DND-41 (cell line): ENCODE results near the gene CCSER2.

ENCODE experiments used
- EZH2 ChIP-seq: IDR thresholded peaks from 3 replicates; pipeline ENCODE4 v1.6.1; 2012; ENCODE audit warnings: borderline replicate concordance, low read depth, mild to moderate bottlenecking, moderate library complexity, low read length, inconsistent platforms; ENCODE audit not compliant: severe bottlenecking
- TF ChIP-seq, protein P1 (sequence below): IDR thresholded peaks from 2 replicates; pipeline ENCODE4 v1.5.1; 2012; ENCODE audit warnings: borderline replicate concordance, low read length, moderate library complexity, mild to moderate bottlenecking; ENCODE audit not compliant: poor library complexity, severe bottlenecking; ENCODE audit errors: extremely low read depth

DNA sequence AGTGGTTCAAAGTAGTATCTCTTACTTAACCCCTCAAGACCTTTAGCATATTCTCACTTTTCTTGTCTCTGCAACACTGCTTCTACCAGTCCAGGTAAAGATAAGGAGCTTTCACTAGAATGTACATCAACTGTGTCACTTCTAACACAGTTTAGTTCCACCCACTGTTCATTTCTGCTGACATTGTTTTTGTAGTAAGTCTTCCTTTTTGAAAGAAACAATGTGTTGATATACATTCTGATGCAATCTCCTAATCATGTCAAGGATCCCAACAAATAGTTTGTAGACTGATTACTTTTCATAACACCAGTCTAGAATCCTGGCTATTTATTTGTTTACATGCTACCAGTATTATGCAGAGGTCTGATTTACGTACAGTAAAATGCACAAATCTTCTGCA, 47.5 kb downstream of the CCSER2 start:
- TF ChIP-seq, protein P1, sequence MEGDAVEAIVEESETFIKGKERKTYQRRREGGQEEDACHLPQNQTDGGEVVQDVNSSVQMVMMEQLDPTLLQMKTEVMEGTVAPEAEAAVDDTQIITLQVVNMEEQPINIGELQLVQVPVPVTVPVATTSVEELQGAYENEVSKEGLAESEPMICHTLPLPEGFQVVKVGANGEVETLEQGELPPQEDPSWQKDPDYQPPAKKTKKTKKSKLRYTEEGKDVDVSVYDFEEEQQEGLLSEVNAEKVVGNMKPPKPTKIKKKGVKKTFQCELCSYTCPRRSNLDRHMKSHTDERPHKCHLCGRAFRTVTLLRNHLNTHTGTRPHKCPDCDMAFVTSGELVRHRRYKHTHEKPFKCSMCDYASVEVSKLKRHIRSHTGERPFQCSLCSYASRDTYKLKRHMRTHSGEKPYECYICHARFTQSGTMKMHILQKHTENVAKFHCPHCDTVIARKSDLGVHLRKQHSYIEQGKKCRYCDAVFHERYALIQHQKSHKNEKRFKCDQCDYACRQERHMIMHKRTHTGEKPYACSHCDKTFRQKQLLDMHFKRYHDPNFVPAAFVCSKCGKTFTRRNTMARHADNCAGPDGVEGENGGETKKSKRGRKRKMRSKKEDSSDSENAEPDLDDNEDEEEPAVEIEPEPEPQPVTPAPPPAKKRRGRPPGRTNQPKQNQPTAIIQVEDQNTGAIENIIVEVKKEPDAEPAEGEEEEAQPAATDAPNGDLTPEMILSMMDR = no peak
- no peak for TF ChIP-seq EZH2
